GM21529 (cell line): ENCODE measurements around the gene CPTP.

ENCODE experiments used
- ATAC-seq: cut with Tn5 transposase; IDR thresholded peaks from one replicate; pipeline ENCODE4 v1.9.1; 2021; ENCODE audit not compliant: unreplicated experiment

CPTP gene

DNA sequence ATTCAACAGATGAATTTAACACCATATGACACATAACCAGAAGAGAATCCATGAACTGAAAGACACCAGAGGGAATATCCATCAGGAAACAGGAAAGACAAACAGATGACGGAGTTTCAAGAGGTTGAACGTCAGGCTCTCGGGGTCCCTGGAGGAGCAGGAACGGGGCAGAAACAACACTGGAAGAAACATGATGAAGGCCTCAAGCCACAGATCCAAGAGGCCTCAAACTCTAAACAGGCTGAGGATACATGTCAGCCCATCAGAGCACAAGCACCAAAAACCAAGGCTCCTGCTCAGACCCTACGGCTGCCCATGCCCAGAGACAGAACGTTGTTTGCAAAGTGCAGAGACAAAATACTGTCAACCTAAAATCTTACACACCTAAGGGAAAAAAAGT, 7.2 kb upstream of the CPTP start:
- ATAC-seq, result no peak

GRCh38 chr1:1318131-1318652, 6.4 kb upstream of the CPTP start:
- no peak for ATAC-seq

DNA sequence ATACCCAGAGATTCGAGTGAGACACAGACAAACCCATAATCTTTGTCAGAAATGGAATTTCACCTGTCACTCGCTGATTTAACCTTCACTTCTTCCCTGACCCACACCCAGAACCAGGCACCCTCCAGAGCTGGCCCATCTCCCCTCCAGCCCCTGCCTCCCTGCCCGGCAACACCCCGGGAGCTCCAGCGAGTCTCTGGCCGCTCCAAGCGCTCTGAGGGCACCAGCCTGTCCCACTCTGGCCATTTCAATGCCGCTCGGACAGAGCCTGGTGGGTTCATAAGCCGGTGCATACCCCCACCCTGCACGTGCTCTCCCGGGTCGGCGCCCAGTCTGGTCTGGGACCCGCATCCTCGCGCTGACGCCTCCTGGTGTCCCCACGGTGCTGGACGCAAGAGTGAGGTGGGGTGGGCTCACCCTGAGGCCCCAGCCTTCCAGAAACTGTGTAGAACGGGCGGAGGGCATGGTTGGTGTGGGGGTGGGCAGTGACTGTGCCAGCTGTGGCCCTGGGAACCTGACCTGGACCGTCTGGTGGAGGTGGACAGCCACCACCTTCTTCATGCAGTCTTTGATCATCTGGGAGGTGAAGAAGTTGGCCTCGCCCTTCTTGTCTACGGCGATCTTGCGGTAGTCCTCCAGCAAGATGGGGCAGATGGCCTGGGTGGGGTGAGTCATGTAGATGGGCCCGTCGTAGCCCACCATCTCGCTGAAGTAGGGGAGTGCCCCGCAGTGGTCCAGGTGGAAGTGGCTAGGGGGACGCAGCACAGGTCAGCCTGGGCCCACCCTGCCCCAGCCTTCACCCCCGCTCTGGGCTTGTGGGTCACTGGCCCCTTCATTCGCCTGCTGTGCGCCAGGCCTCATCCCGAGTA, 5.6 kb upstream of the CPTP start:
- no peak for ATAC-seq

DNA sequence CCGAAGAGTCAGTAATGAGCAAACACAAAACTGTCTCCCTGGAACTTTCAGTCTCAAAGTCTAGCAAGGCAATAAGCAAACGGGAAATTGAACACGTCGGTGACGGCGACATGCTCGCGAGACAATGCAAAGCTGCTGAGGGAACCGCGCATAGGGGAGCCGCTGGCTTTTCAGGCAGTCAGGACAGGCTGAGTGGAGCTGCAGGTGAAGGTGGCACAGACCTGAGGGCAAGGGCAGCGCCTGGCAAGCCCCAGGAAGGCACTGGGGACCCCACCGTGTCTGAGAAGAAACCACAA, 5.0 kb upstream of the CPTP start:
- ATAC-seq, result no peak

GRCh38 chr1:1320666-1321448, 3.7 kb upstream of the CPTP start:
- no peak for ATAC-seq

- ATAC-seq, result no peak
Observed at GRCh38 chr1:1321477-1321876, 3.1 kb upstream of the CPTP start.

- no peak for ATAC-seq
Observed at GRCh38 chr1:1322418-1322817, 2.2 kb upstream of the CPTP start.

GRCh38 chr1:1322952-1323351, 1.6 kb upstream of the CPTP start:
- no peak for ATAC-seq

- peak; percentile 14 for ATAC-seq
Observed at GRCh38 chr1:1324084-1324523, 498 bp upstream of the CPTP start.

- ATAC-seq, result no peak
Observed at GRCh38 chr1:1325288-1326074, 879 bp downstream of the CPTP start.

GRCh38 chr1:1326075-1326605, 1.5 kb downstream of the CPTP start:
- ATAC-seq, result no peak

DNA sequence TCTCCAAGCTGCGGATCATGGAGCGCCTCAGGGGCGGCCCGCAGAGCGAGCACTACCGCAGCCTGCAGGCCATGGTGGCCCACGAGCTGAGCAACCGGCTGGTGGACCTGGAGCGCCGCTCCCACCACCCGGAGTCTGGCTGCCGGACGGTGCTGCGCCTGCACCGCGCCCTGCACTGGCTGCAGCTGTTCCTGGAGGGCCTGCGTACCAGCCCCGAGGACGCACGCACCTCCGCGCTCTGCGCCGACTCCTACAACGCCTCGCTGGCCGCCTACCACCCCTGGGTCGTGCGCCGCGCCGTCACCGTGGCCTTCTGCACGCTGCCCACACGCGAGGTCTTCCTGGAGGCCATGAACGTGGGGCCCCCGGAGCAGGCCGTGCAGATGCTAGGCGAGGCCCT, 2.7 kb downstream of the CPTP start:
- ATAC-seq, result no peak

DNA sequence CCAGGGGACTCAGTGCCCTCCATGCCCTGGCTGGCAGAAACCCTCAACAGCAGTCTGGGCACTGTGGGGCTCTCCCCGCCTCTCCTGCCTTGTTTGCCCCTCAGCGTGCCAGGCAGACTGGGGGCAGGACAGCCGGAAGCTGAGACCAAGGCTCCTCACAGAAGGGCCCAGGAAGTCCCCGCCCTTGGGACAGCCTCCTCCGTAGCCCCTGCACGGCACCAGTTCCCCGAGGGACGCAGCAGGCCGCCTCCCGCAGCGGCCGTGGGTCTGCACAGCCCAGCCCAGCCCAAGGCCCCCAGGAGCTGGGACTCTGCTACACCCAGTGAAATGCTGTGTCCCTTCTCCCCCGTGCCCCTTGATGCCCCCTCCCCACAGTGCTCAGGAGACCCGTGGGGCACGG, 3.7 kb downstream of the CPTP start:
- ATAC-seq, result no peak

GRCh38 chr1:1329304-1330210, 5.0 kb downstream of the CPTP start:
- no peak for ATAC-seq

DNA sequence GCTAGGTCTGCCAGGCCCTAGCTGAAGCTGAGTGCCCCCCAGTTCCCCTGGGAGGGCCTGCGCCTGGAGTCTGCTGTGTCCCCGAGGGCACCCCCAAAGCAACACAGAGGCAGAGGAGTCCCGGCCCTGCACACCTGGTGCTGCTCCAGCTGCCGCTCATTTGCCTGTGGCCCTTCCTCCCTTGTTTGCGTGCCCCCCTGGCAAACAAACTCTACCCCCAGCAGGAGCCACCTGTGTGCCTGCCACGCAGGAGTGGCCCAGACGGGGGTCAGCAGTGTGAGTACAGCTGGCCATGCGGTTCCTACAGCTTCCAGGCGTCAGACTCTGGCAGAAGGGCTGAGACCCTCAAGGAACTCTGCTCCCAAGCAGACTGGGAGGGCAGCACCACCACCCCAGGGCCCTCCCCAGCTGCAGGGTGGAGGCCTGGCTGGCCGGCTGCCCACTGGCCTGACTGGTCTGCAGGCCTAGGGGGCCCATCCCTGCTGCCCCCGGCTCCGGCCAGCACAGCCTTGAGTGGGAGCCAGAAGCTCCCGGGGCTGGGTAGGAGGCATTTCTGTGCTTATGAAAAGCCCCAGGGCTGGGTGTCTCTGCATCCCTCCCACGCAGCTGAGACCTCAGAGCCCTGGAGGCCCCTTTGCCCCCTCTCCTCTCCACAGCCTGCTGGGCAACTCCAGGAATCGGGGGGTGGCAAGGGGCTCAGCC, 5.9 kb downstream of the CPTP start:
- no peak for ATAC-seq

- no peak for ATAC-seq
Observed at GRCh38 chr1:1331068-1331965, 6.7 kb downstream of the CPTP start, which contains the start of gene TAS1R3. TSS of gene TAS1R3 (plus strand) at chr1:1331280. CDS start at chr1:1331346, 66 bp downstream.

GRCh38 chr1:1332031-1332755, 7.6 kb downstream of the CPTP start:
- no peak for ATAC-seq
